Stimulated activated CD8-positive, alpha-beta memory T cell treated with anti-CD3 and anti-CD28 coated beads, Interleukin-7, amount 100 ng/mL, for 4 hours (primary cell): ENCODE data around the gene PSMC6.

Experiments
- DNase-seq, 2 donors: peaks; one replicate each; pipeline ENCODE4 v3.0.0-alpha.2; 2020; ENCODE audit warnings: low read depth in 2 of 2

The PSMC6 gene

DNA sequence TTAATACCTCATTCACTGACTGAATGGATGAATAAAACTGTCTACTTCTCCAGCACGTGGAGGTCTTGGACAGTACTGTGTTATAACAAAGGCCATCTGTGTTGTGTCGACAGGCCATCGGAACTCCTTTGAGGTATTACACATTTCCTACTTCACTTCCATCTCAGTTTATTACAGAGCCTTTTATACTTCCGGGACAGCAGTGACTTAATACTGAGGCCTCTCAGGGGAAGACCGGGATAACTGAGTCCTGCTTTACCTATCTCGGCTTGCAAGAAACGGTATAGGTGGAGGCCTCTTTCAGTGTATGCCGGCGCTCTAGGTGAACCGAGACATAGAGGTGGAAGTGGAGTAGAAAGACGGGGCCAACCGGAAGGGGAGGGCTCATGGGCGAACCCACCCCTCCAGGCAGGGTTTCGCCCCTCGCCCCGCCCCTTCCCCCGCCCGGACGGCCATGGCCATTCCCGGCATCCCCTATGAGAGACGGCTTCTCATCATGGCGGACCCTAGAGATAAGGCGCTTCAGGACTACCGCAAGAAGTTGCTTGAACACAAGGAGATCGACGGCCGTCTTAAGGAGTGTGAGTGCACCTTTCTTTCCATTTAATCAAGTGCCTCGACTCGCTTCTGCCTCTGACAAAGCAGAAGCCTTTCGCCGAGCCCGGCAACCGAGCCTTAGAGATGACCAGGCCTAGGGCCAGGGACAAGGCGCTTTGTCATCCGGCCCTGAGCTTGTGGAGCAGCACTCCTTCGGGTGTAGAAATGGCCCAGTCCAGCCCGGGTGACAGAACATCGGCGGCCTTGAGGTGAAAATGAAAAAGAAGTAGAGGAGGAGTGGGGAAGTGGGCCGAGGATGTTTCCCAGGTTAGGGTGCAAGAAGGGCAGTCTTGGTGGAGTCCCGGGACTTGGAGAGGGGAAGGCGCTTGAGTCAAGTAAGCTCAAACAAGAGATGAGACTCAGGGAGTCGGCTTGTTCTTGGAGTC, at the start of gene PSMC6:
Gene PSMC6, plus strand, starts transcription at position 477 of the 983 bp plus-strand sequence. Its CDS starts 20 bp downstream, at position 497.
- peak; percentile 91 to 92 for DNase-seq

DNA sequence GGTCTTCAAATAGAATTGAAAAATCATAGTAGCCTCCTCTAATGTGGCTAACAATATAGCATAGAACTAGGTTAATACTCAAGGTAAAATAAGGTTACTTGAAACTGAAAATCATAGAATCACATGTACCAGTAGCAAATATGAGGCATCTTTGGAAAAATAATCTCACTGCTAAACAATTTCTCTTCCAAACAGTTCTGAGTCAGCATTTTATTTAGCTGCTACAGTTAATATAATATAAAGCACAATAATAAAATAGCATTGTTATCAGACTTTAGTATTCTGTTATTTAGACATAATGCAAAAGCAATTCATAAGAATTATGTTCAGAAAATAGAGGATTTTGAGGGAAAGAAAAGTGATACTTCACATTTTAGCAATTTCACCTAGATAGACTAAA, 46.7 kb upstream of the PSMC6 start:
- DNase-seq: no peak

DNA sequence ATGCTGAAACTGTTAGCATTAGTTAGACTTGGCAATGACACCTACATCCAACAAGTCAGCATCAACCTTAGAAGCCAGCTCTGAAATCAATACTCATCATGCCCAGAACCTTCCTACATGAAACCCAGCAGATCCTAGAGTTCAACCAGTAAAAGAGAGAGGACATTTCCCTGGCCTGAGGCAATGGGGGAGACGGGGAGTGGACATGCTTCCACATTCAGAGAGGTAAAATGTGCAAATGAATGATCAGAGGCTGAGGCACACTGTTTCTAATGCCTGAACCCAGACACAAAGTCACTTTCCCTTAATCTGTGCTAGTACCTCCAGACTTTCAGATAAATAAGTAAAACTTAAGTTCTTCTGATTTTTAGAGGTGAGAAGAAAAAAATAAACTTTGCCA, 46.2 kb upstream of the PSMC6 start:
- no peak for DNase-seq

DNA sequence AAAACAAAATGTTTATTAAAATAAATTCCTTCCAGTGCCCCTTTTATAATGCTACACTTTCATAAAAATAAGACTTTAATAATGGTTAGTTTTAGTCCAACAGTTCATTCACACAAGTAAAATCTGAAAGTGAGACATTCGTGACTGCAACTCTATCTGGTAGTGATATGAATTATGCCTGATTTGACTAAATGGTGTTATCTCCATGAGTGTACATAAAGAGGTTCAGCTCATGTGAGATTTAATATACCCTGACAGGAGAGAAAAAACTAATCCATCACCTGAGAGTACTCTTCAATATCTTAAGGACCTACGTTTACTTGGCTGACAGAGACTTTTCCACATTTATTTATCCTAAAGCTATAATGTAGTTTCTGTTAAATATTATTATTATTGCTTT, 45.7 kb upstream of the PSMC6 start:
- DNase-seq: no peak

DNA sequence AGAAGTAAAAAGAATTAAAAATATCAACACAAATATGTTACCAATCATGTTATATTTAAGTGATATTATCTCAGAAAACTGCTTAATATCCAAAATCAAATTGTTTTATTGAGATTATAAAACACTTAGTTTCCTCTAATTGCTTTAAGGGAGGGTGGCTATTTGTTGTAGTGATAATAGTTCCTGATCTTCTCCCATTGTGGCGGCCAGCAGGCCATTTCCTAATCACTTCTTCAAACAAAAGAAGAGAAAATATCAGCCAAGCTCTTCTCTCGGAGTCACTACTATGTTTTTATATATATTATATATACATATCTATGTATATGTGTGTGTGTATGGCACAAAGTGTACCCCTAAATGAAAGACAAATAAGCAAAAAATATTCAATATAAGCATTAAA, 43.1 kb upstream of the PSMC6 start:
- no peak for DNase-seq

DNA sequence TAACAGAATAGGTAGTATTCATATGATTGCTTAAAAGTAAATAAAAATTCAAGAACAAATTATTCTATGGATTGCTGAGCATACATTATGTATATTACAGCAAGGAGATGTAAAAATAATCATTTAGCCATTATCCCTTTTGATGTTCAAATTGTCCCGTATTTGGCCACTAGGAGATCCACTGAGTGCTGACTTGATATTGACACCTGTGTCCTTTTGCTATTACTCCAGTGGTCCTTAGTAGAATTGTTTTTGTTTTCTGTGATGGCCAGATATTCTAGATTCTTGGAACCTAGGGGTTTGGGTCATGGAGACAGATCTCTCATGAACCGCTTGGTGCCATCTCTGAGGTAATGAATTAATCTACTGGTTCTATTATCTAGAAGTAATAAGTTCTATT, 28.4 kb upstream of the PSMC6 start:
- no peak for DNase-seq

DNA sequence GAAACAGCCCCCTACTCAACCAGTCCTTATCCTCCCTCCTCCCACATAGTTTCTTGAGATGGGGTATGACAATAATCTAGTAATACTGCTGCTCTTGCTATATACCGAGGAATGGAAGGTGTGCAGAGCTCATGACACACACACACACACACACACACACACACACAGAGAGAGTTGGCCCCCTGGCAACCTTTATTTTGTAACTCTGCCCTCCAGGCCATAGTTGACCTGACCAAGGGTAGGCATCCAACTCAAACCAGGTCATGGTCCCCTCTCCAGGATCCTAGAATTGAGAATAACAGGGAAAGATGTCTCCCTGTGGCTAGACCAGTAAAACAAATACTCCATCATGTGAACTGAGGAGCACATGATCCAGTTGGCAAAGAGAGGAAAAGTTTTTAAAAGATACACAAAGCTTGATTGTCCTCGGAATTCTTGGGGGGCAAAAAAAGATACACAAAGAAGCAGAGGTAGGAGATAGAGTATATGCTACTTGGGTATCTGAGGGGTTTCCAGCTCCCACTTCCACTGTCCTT, 22.9 kb upstream of the PSMC6 start:
- DNase-seq: no peak

DNA sequence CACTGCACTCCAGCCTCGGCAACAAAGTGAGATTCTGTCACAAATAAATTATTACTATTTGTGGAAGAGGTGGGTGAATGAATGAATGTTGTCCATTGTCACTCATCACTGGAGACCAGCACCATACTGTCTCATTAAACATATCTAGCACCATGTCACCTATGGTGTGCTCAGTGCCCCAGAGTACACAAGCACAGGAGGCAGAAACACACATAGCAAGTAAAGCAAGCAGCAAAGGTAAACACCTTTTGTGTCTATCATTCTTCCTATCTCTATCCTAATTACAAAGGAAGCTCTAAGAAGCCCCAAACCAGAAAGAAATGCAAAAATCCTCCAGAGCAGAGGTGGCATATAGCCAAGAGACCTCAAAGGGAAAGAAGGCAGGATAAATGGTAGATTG, 20.8 kb upstream of the PSMC6 start:
- no peak for DNase-seq

DNA sequence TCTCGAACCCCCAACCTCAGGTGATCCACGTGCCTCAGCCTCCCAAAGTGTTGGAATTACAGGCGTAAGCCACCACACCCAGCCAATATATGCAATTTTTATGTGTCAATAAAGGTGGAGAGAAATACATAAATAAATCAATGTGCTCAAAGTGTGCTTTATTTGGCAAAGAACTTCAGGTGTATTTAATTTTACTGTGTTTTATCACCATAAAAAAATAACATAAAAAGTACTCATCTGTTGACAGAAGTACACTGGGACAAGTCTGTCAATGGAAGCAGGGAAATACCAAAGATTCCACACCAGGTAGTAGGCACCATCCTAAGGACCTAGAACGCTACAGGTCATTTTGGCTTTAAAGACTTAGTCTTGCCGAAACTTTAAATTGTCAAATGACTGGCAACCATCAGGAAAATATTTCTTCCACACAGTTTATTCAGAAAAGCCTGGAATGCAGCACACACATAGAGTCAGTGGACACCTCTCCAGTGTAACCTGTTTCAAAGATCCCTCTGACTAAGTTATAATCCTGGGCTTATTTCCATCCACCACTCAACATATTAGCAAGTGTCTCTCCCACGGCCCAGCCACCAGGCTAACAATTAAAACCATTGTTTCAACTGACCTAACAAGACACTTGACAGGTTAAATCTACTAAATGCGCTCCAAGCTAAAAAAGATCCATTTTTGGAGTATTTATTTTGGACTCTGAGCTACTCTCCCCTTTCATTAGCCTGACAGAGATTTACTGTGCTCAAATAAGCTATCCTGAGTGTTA, 15.8 kb upstream of the PSMC6 start:
- no peak for DNase-seq

DNA sequence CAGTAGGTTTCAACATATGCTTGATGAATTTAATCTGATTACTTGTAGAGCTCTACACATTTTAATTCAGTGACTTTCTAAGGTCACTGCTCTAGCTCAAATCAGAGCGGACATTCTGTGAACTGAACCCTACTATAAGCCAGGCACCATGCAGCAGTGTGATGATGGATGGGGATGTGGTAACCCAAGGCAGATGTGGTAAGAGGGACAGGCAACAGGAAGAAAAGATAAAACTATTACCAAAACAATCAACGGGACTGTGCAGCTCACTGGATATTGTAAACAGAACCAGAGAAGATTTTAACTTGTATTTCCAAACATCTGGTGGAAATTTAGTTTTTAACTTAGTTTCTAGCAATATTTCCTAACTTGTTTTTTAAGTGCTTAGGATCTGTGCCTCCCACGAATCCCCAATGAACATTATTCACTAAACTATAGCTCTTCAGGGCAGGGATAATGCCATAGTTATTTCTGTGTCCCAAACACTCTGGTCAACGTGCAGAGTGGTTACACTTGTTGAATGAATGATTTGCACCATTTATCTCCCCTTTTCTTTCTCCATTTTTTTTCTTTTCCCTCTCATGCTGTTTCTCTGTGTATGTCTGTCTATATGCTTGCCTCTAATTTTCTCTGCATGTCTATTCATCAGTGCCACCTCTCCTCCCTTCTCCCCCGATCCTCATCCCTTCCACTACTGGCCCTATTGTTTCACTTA, 14.6 kb upstream of the PSMC6 start:
- no peak for DNase-seq

DNA sequence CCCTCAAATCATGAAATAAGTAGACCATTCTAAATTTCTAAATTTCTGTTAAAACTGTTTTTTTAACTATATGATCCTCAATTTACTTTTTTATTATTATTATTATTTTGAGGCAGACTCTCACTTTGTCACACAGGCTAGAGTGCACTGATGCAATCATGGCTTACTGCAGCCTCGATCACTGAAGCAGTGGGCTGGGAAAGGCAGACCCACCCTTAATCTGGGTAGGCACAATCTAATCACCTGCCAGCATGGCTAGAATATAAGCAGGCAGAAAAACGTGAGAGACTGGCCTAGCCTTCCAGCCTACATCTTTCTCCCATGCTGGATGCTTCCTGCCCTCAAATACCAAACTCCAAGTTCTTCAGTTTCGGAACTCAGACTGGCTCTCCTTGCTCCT, 14.0 kb upstream of the PSMC6 start:
- no peak for DNase-seq

DNA sequence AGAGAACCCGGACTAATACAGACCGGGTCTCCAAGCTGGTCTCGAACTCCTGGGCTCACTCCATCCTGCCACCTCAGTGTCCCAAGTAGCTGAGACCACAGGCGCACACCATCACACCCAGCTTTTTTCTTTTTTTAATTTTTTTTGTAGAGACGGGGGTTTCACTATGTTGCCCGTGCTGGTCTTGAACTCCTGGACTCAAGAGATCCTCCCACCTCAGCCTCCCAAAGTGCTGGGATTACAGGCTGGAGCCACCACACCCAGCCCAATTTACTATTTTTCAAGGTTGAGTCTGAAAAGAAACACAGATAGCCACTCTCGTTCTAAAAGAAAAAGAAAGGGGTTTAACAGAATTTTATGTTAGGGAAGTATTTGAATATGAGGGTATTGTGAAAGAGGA, 13.5 kb upstream of the PSMC6 start:
- no peak for DNase-seq

DNA sequence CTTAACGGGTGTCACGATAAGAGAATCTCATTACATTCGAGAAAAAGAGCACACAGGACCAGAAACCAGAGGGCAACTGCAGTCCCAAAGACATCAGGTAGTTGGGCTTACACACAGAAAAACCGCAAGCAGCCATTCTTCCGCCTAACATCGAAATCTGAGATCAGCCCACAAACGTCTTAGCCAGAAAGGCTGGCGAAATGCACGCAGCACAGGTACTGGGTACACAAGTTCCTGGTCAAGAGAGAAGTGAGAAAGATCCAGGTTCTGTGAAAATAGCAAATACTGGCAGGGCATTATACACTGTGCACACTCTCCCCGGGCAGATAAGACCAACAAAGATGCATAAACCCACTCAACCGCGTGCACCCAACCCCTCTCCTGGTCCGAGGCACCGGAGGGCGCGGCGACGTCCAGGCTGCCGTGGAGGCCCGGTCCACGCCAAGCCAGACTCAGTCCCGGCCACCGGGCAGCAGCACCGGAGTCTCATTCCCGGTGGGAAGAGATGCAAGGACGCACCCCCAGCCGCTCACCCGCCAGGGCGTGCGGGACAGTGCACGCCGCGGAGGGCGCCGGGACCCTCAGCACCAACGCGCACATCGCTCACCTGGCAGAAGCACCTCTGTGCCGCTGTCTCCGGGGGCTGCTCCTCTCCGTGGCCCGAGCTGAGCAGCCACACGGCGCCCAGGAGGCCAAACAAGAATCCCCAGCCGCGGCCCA, 12.1 kb upstream of the PSMC6 start:
- peak; percentile 42 to 49 for DNase-seq

DNA sequence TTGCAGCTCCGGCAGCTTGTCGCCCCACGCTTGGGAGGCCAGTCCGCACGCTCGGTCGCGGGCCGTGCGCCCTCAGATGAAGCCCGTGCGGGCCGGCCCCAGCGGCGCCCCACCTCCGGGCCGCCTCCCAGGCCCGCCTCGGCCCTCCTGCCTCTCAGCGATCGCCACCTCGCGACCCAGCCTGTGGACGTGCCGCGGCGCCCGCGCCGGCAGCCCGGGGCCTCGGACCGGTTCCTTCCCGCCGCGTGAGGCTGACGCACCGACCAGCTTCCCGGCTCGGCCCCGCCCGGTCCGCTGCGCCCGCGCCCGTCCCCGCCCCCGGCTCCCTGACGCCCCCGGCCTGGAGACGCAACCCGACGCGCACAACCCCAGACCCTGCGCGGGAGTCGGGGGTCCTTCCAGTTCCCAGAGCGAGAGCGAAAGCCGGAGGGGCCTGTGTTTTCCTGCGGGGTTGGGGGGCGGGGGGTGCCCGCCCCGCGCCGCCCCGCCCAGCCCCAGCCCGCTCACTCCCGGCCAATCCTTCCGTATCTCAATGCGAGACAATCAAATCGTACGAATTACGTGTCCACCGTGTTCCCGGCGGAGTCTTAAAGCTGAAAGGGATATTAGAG, 11.4 kb upstream of the PSMC6 start, which contains the start of gene ERO1A:
Gene ERO1A, minus strand, starts transcription at position 78 of the 611 bp plus-strand sequence. Its CDS starts 77 bp downstream, at position 1.
- peak in 1 of 2 donors; percentile 61 for DNase-seq

DNA sequence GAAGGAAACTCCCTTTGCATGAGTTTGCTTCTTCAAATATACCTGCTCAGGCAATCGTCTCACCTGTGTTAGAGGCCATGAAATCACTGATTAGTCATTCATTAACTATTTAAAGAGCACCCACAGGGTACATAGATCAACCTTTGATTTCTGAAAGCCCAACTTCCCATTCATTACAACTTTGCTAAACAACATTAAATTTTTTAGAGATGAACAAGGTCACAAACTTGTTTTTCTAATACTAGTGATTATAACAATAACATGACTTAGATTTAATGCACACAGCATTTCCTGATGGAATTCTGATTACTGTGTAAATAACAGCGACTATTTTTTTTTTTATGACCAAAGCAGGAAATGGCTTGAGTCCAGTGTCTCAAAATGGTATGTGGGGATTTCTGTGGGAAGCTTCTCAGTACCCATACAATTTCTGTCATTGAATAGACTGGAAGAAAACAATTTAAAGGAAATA, 6.3 kb upstream of the PSMC6 start:
- DNase-seq: no peak

DNA sequence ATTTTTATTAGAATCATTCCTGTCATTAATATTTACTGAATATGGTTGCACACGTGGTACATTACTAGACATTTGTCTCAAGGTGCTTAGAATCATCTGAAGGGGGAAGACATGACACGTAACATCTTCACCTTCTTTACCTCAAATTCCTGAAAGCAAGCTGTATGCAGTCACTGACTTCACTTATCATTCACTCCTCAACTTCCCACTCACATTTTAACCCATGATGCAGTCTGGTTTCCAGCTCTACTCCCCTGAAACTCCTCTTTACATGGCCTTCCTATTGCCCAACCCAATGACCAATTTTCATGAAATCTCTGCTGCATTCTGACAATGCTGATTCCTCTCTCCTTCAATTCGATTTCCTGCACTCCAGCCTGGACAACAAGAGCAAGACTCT, 5.8 kb upstream of the PSMC6 start:
- DNase-seq: no peak

DNA sequence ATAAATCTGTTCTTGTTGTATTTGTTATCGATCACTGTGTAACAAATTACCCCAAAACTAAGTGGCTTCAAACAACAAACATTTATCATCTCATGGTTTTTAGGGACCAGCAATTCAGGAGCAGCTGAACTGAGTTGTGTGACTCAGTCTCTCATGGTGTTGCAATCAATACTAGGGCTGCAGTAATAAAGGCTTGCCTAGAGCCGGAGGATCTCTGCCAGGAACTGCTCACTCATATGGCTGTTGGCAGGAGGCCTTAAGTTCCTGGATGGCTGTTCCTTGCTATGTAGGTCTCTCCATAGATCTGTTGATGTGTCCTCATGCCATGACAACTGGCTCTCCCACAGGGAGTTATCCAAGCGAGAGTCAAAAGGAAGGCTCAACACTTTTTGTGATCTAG, 3.8 kb upstream of the PSMC6 start:
- no peak for DNase-seq

DNA sequence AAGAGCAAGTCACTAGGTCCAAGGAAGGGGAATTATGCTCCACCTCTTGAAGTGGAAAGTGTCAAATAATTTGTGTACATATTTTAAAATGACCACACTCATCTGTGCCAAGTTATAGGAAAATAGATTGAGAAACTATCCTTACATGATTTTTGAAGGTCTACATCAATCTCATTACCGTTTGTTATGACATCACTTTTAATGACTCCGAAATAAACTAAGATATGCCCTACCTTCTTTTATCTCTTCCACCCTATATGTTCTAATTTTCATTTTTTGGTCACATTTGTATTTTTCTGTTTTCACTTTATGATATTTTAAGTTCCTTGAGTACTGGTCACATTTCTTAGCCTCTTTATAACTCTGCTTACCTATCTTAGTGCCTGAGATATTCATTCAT, 3.3 kb upstream of the PSMC6 start:
- no peak for DNase-seq

DNA sequence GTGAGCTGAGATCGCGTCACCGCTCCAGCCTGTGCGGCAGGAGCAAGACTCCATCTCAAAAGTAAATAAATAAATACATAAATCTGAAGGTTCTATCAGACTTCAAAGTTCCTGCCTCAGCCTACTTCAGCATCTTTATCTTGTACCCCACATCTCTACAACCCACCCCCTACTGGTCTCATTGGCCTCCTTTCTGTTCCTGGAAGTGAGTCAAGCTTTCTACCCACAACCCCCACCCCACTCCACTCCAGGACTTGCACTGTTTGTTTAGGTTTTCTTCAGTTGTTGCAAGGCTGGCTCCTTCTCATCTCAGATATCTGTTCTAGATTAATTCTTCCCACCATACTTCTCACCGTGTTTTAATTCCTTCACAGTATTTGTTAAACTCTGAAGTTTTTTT, 714 bp upstream of the PSMC6 start:
- peak; percentile 33 to 44 for DNase-seq

DNA sequence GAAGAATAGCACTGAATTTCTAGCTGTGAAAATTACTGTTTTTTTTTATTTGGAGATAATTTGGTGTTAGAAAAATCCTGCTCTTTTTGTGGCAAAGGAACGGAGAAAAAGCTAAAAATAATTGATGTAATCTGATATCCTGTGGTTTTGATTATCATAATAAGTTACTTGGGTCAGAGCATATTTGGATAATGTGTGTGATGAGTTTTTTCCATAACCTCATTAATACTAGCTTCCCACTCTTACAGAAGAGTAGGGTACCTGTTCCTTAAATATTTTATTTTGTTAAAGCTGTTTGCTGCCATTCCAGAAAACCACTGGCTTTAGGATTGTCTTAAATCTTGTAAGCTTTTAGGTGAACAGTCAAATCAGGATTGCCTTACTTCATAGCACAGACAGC, 4.7 kb downstream of the PSMC6 start:
- no peak for DNase-seq

DNA sequence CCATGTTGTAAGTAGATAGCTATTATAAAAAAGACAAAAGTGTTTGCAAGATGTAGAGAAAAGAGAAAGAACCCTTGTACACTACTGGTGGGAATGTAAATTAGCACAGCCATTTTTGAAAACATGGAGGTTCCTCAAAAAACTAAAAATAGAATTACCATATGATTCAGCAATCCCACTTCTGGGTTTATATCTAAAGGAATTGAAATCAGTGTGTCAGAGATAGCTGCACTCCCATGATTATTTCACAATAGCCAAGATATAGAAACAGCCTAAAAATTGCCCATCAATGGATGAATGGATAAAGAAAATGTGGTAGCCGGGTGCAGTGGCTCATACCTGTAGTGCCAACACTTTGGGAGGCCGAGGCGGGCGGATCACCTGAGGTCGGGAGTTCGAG, 9.2 kb downstream of the PSMC6 start:
- no peak for DNase-seq
